ENCODE results near the gene TMPRSS11A. TPM values are rescaled to one million over a fixed set of nuclear protein-coding genes. Genes with fewer than 3 reads are reported as not detected.

Gene TMPRSS11A, protein sequence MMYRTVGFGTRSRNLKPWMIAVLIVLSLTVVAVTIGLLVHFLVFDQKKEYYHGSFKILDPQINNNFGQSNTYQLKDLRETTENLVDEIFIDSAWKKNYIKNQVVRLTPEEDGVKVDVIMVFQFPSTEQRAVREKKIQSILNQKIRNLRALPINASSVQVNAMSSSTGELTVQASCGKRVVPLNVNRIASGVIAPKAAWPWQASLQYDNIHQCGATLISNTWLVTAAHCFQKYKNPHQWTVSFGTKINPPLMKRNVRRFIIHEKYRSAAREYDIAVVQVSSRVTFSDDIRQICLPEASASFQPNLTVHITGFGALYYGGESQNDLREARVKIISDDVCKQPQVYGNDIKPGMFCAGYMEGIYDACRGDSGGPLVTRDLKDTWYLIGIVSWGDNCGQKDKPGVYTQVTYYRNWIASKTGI
- total RNA-seq, result not detected

DNA sequence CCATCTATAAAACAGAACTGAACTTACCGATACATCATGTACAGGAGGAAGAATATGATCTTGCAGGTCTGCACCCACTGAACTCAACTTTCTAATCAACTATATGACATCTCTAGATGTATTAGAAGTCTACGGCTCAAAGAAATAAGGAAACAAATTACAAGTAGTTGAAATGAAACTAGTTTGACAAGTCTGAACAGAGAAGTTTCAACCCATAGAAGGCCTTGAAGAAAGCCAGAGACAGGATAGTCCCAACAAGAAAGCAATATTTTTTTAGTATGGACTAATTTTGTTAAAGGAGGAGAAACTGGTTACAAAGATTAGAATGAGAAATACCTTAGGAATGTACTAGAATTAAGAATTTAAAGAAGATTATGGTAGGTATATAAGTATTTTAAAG, at the start of gene TMPRSS11A:
TSS of gene TMPRSS11A (minus strand) at position 138 of the 400 bp plus-strand sequence. CDS start at position 38, 100 bp downstream.
- DNase-seq, result no peak

DNA sequence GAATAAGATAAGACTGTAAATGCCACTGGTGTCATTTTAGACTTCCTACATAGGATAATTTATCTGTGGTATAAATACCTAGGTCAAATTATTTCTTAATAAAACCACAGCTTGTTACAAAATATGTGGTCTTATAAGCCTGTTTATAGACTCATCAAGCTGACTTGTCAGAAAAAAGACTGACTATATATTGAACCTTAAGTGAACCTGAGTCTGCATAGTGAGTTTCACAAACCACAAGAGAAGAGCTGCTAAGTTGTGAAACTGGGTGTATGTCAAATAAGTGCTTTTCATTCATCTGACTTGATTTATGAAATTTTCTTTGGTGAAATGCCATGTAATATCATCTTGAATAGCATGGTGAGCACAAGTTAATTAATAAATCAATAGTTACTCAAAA, 48.4 kb upstream of the TMPRSS11A start:
- no peak for DNase-seq

DNA sequence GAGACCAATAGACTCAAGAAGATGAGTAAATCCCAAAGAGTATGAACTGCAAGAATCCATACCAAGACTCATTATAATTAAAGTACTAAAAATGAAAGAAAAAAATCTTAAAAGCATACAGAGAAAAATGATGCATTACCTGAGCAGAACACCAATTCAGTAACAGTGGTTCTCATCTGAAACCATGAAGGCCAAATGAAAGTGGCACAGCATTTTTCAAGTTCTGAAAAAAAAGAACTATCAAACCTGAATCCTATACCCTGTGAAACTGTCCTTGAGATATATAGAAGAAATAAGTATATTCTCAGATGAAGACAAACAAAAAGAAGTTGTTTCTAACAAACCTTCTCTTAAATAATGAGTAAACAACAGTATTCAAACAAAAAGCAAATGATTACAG, 39.6 kb upstream of the TMPRSS11A start:
- DNase-seq, result no peak

DNA sequence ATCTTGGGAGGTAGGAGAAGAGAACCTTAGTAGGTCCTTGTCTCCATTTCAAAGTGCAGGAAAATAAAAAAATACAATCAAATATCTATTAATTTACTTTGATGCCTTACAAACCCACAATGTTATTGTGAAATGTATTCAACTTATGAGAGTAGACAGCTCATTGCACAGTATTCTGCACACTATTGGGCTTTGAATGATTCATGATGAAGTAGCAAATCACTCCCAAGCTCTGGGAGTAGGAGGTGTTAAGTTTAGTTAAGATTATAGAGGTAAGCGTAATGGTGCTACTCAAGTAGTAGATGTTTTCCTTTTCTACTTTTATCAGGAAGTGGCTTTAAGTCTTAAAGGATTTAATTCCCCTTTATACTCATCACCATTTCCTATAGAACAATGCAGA, 32.8 kb upstream of the TMPRSS11A start:
- DNase-seq, result no peak

DNA sequence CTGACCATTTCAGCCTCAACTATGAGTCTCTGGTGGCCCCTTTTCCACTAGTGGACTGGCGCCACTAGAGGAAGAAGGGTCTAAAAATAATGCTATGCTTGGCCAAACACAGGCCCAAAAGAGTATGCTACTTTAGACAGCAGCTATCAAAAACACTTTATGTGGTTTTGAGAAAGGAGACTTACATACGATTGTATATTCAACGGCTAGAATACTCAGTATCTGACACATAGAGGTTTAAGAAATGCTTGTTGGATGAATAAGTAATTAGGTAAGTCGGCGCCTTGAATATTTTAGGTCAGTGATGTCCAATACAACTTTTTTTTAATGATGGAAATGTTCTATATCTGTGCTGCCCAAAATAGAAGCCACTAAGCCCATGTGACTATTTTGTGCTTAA, 25.7 kb upstream of the TMPRSS11A start:
- DNase-seq, result no peak

DNA sequence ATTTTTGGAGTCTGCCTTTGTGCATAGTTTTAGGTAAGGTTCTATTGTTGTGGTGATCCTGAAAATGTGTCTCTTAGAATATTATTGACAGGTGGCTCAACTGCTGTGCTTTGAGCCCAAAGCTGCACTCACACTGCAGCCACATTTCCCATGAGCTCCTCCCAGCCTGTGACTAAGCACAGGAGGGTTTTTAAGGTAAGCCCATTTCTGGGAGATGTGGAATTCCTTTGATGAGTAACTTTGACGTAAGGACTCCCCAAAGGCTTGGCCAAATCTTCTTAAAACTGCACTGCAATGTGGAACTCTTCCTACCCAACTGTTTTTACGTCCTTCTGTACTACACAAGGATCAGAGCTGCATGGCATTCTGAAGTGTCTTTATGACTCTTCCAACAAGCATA, 20.0 kb upstream of the TMPRSS11A start:
- DNase-seq, result no peak

DNA sequence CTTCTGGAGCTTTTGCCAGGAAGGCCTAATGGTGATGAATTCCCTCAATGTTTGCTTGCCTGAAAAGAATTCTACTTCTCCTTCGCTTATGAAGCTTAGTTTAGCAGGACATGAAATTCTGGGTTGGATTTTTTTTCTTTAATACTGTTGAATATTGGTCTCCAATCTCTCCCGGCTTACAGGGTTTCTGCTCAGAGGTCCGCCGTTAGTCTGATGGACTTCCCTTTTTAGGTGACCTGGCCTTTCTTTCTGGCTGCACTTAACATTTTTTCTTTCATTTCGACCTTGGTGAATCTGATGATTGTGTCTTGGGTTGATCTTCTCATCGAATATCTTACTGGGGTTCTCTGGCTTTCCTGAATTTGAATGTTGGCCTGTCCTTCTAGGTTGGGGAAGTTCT, 17.2 kb upstream of the TMPRSS11A start:
- DNase-seq, result no peak

DNA sequence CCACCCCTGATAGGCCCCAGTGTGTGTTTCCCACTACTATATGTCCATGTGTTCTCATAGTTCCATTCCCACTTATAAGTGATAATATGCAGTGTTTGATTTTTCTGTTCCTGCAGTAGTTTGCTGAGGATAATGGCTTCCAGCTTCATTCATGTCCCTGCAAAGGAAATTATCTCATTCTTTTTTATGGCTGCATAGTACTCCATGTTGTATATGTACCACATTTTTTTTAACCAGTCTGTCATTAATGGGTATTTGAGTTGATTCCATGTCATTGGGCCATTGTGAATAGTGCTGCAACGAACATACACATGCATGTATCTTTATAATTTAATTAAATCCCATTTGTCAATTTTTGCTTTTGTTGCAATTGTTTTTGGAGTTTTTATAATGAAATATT, 10.3 kb upstream of the TMPRSS11A start:
- DNase-seq, result no peak

DNA sequence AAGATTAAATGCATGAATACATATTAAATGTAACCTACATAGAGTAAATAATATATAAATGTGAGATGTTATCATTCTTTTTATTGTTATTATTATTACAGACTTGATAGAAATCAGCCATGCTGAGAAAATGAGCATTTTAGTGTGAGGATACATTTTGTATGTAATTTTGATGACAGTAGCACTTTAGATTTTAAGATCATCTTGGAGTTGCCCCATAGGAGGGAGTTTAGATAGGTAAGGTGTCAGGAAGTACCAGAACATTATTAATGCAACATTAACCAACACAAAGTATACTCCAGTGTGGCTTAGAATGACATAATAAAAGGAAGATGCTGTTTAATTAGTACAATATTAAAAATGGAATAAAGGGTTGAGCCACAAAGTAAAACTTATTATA, 8.4 kb downstream of the TMPRSS11A start:
- DNase-seq, result no peak

DNA sequence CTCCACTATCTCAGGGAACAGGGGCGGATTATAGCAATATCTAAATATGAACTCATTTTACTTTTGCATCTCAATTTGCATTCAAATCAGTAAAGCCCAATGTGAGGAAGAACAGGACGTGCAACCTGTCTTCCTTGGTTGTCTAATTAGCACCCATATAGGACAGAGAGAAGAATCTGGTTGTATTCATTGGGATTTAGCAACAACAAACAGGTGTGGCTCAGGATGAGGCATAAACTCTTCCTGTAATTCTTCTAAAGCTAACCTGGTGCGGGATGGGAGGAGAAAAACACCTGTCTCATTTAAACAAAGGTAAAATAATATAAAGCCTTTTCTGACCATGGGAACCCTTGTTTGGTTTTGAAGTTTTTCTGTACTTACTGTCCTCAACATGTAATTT, 22.2 kb downstream of the TMPRSS11A start:
- no peak for DNase-seq

DNA sequence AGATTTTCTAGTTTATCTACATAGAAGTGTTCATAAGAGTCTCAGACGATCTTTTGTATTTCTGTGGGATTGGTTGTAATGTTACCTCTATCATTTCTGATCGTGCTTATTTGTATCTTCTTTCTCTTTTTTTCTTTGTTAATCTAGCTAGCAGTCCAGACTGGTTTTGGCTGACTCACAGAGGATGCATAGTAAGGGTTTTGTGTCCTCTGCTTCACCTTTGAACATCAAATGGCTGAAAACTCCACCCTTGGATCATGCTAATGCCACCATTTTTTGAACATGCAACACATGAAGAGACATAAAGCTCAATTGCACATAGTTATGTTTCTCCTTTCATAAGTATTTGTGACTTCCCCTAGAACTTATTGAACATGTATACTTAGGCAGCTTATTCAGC, 22.8 kb downstream of the TMPRSS11A start:
- no peak for DNase-seq

DNA sequence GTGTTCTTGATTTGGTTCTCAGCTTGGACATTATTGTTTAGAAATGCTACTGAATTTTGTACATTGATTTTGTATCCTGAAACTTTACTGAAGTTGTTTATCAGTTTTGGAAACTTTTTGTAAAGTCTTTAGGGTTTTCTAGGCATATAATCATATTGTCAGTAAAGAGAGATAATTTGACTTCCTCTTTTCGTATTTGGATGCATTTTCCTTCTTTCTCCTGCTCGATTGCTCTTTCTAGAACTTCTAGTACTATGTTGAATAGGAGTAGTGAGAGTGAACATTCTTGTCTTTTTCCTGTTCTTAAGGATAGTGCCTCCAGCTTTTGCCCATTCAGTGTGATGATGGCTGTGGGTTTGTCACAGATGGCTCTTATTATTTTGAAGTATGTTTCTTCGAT, 24.1 kb downstream of the TMPRSS11A start:
- DNase-seq, result no peak

DNA sequence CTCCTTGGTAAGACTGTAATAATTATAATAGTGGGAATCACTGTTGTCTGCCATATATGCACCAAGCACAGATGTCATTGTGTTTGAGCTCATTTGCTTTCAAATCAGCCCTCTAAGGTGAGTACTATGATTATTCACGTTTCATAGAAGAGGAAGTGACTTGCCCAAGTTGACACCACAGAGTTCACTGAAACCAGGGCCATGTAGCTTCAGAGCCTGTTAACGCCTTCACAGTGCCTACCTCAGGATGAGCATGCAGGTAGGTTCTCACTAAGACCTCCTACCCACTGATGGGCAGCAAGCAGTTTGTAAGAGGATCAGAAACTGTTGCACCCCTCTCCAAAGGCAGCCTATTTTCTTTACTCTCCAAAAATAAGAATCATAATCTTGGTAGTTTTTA, 27.4 kb downstream of the TMPRSS11A start:
- DNase-seq, result no peak

DNA sequence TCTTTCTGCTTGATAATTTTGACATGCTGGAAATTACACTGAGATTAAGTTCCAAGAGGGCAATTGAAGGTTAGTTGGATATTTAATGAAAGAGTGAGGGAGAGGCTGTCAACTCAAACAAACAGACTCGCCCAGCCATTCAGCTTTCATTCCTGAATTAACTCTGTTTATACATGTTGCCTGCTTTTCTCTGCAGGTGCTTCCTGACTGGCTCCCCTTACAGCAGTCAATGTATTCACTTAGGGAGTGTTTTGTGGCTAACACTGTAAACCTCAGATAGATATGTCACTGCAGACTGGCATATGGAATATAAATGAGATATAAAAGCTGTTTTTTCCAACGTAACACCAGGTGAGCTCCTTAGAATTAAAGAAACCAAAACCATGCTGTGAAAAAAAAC, 28.7 kb downstream of the TMPRSS11A start:
- DNase-seq, result no peak

DNA sequence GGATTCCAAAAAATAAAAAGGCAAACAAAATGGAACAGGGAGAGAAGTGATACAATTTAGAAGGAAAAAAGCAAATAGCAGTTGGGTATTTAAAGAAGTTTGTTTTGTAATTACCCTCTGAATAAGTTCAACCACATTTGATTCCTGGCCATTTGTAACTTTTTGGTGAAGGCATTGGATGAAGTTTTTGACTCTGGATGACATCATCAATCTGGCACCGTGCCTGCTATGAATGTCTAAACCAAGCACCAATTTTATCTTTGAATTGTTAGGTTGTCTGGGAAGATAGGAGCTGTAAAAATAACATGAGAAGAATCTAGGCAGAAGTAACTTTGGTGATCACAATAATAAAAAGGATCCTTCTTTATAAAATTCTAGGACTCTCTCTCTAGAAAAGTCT, 29.5 kb downstream of the TMPRSS11A start:
- DNase-seq, result no peak

DNA sequence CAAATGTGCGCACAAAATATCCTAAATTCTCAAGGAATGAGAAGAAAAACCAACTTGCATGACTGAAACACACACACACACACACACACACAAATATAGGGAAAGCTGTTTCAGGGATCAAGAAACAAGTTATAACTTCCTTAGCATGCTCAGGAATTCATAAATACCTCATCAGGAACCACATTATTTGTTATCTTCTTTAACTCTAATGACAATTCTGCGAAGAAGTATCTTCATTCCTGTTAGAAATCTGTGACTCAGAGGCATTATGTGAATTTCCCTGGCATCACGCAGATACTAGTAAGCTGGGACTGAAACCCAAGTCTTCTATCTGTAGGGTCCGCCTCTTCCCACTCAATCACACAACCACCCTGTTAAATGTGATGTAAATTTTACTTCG, 30.3 kb downstream of the TMPRSS11A start:
- no peak for DNase-seq

DNA sequence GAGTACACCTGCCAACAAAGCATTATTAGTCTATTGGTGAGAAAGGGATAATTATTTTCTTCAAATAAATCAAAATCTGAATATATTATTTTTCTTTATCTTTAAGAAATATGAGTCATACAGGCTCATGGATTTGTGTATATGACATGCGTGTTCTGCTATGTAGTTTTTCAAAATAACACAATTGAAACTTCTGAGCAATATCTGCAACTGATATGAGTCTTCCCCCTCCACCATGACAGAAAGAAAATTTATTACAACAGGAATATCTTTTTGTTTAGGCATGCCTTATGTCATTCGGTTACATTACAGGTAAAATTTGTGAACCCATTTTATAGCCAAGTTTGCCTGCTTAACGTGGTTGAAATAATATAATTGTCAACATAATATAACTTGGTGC, 32.0 kb downstream of the TMPRSS11A start:
- DNase-seq, result no peak

DNA sequence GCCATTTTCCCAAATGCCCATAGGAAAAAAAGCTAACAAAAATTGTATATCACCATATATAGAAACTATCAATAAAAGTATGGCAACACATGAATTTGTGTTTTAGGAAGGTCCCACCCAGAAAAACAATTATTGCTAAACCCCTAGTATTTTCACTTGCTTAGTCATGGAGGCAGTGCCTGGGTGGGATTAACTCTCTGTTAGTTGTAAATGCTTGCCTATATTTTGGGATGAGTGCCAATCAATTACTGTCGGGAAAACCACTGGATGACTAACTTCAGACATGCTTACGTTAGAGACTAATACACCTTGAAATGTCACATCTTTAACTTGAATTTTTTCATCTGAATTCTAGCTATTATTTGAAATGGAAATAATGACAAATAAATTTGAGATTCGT, 33.9 kb downstream of the TMPRSS11A start:
- DNase-seq, result no peak

DNA sequence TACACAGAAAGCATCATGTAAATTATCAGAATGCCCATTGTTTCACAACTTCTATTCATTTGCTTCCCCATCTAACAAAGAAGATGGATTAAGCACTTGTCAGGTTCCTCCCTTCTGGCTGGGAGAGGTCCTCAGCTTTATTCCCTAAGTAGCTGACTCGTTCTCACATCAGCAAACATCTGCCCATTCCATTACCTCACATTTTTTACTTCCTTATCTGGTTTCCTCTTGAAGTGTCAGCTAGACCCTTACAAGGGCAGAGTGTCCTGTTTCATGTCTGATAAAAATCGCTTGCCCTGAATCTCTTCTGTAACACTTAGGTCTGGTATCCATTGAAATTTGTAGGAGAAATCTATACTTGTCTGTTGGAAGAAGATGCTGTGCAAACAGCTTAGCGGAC, 34.7 kb downstream of the TMPRSS11A start:
- no peak for DNase-seq

DNA sequence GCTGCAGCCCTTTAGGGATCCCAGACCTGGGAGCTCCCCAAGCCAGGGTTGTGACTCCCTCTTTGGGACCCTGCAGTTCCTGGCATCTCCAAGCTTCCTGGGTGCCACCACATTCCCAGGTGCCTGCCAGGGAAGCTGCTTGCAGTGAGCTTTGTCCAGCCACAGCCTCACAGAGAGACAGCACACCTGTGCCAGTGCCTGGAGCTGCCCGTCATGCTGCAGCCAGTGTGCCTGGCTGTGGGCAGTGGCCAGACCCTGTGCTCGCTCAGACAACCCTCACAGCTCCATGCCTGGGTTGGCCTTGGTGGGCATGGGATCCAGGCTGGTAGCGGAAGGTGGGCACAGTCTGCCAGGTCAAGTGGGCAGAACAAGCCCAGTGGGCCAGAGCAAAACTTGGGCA, 36.0 kb downstream of the TMPRSS11A start:
- no peak for DNase-seq

DNA sequence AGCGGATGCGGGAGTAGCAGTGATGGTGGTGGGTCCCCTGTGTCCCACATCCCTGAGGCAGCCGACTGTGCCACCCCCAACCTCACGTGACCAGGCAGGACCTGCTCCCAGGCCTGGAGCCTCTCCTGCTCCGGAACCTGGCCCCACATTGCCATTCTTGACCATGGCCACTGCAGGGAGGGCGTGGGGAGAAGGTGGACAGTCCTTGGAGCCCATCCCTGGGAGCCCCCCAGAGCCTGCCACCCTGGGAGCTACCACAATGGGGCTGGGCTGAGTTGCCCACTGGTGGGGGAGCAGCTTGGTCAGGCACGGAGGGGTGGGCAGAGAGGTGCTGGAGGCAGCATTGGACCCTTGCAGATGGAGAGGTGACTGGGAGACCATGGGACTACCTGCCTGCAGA, 36.8 kb downstream of the TMPRSS11A start:
- no peak for DNase-seq

DNA sequence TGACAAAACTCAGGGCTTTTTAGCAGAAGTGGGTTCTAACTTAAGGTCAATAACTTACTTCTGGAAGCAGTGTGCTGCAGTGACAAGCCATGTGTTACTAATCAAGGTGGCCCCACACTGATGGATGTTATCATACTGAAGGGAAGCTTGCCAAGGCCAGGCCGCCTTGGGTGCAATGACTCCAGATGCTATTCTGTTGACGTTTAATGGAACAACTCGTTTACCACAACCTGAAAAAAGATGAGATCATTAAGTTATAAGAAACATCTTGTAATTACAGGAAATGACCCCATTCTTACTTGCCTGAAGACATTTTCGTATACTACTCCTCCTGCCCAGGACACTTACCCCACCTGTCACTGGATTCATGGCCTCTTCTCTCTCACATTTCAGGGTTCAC, 40.6 kb downstream of the TMPRSS11A start:
- no peak for DNase-seq

DNA sequence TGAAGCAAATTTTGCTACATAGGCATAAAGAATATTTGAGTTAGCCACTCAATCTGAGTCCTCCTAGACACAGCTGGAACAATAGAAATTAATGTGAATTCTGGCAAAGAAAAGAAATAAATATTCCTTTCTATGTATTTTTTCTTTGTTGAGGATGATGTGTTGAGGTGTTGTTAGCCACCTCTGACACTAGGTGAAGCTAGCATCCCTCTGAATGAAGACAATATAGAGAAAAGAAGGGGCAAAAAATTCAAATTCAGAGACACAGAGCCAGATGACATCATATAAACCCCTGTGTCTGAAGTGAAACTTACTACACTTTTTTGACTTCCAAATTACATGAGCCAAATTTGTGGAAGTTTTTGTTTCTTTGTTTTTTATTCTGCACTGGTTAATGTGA, 44.9 kb downstream of the TMPRSS11A start:
- no peak for DNase-seq

DNA sequence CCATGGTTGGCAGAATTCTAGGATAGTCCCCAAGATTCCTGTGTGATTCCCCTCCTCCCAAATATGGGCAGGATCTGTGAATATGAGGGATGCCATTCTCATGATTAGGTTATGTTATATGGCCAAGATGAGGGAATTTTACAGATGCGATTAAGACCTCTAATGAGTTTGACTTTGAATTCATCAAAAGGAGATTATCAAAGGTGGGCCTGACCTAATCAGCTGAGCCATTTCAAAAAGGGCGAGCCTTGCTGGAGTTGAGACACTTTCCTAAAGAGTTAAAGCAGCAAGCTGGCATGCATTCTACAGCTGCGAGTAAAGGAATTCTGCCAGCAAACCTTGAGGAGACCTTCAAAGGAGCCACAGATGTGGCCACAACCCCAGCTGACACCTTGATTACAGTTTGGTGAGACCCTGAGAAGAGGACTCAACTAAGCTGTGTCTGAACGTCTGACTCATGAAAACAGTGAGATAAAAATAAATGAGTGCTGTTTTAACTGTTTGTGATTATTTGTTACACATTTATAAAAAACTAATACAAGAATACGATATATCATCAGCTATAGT, 47.8 kb downstream of the TMPRSS11A start:
- DNase-seq, result no peak

DNA sequence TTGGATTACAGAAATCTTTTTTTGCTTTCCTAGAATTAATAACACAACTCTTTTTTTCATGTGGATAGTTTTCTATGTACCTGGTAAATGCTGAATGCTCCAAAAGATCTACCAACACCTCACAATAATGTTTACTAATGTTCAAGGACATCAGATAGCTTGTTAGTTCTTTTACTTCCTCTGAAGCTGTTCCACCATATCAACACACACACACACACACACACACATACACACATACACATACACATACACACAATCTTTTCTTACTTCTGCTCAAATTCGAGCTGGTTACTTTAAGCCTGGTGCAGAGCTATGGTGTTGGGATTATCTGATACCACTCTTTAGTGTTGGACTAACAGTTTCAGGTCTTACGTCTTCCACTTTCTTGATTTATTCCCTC, 51.2 kb downstream of the TMPRSS11A start:
- no peak for DNase-seq
